Posterior cingulate gyrus (tissue), 11 donors: Measurements from ENCODE around the gene ARHGEF10L.

Source experiments
- DNase-seq, 10 donors: peaks; one replicate each; pipeline versions ENCODE4 v3.0.0 to v3.0.0-alpha.2; 2020 to 2021; ENCODE audit warnings: mixed read lengths in 3 of 10
- intact Hi-C: fragments of 100-400 bp; cut with DNase I; formaldehyde crosslinking; loops from one replicate; pipeline ENCODE4 v1.15.1; 2023

Gene ARHGEF10L

GRCh38 chr1:17586172-17586964 lies 46.9 kb downstream of the ARHGEF10L start:
- no peak for DNase-seq
- intact Hi-C loops, result no loop called here

- intact Hi-C loops, result no loop called here
- DNase-seq, result no peak
These were observed 48.2 kb downstream of the ARHGEF10L start for GRCh38 chr1:17587693-17588047.

GRCh38 chr1:17588048-17588871 lies 48.8 kb downstream of the ARHGEF10L start:
- no peak for DNase-seq
- intact Hi-C loops, result no loop called here

GRCh38 chr1:17591814-17592430 lies 52.4 kb downstream of the ARHGEF10L start:
- DNase-seq, result no peak
- intact Hi-C loops, result no loop called here

- no peak for DNase-seq
These were observed 54.5 kb downstream of the ARHGEF10L start for GRCh38 chr1:17594026-17594425.

GRCh38 chr1:17594690-17595601 lies 55.4 kb downstream of the ARHGEF10L start:
- no peak for DNase-seq
- intact Hi-C loops, result no loop called here

More at GRCh38 chr1:17594026-17594425, 54.5 kb downstream of the ARHGEF10L start:
- intact Hi-C loops, result no loop called here

- intact Hi-C loops, result no loop called here
- DNase-seq, result no peak
These were observed 56.1 kb downstream of the ARHGEF10L start for GRCh38 chr1:17595602-17595925.

GRCh38 chr1:17596186-17596585 lies 56.7 kb downstream of the ARHGEF10L start:
- intact Hi-C loops, result no loop called here
- no peak for DNase-seq

GRCh38 chr1:17596651-17597509 lies 57.4 kb downstream of the ARHGEF10L start:
- no peak for DNase-seq
- intact Hi-C loops, result no loop called here

- no peak for DNase-seq
- intact Hi-C loops, result no loop called here
These were observed 58.2 kb downstream of the ARHGEF10L start for GRCh38 chr1:17597651-17598050.

GRCh38 chr1:17598251-17598650 lies 58.8 kb downstream of the ARHGEF10L start:
- intact Hi-C loops, result no loop called here
- no peak for DNase-seq

- DNase-seq, result no peak
- intact Hi-C loops, result no loop called here
These were observed 59.9 kb downstream of the ARHGEF10L start for GRCh38 chr1:17599291-17599953.

- intact Hi-C loops, result loop anchor here (10.0 kb wide), 1 partner anchor 175 kb away; no protein-coding TSS in a partner anchor
- no peak for DNase-seq
These were observed 60.4 kb downstream of the ARHGEF10L start for GRCh38 chr1:17599954-17600300.

GRCh38 chr1:17600321-17600720 lies 60.8 kb downstream of the ARHGEF10L start:
- intact Hi-C loops, result loop anchor here (10.0 kb wide), 1 partner anchor 176 kb away; no protein-coding TSS in a partner anchor
- no peak for DNase-seq

GRCh38 chr1:17601643-17602382 lies 62.3 kb downstream of the ARHGEF10L start:
- no peak for DNase-seq
- intact Hi-C loops, result loop anchor here (10.0 kb wide), 1 partner anchor 177 kb away; no protein-coding TSS in a partner anchor

GRCh38 chr1:17603091-17603841 lies 63.8 kb downstream of the ARHGEF10L start:
- intact Hi-C loops, result loop anchor here (10.0 kb wide), 1 partner anchor 178 kb away; no protein-coding TSS in a partner anchor

More at GRCh38 chr1:17603091-17603841, 63.8 kb downstream of the ARHGEF10L start:
- DNase-seq, result no peak
